Astrocyte (in vitro differentiated cells and primary cell): ENCODE measurements around the gene NTN4. TPM values are rescaled to one million over a fixed set of nuclear protein-coding genes. Genes with fewer than 3 reads are reported as not detected.

Source experiments
- DNase-seq: peaks from one replicate; pipeline ENCODE4 v3.0.0-alpha.2; 2010; ENCODE audit warnings: low read depth
- FAIRE-seq: peaks from 2 replicates; lab custom pipeline; 2011; peaks lifted over from hg19 to GRCh38; lab: Jason Lieb, UNC
- H2AFZ ChIP-seq: 2 replicates; pipeline ENCODE4 v1.6.0; 2012; ENCODE audit warnings: low read depth, low read length, inconsistent platforms
- H3K27ac ChIP-seq: 2 replicates; pipeline ENCODE4 v1.5.1; 2011; ENCODE audit warnings: low read depth, low read length, inconsistent platforms
- H3K27me3 ChIP-seq: 2 replicates; pipeline ENCODE4 v1.6.0; 2011; ENCODE audit warnings: low read length, inconsistent platforms; ENCODE audit not compliant: insufficient read depth
- H3K36me3 ChIP-seq: 2 replicates; pipeline ENCODE4 v1.5.1; 2011; ENCODE audit warnings: low read length, inconsistent platforms; ENCODE audit not compliant: insufficient read depth
- H3K4me1 ChIP-seq: 2 replicates; pipeline ENCODE4 v1.5.1; 2011; ENCODE audit warnings: low read length, inconsistent platforms; ENCODE audit not compliant: insufficient read depth
- H3K4me2 ChIP-seq: 2 replicates; pipeline ENCODE4 v1.6.0; 2012; ENCODE audit warnings: low read length, inconsistent platforms
- H3K4me3 ChIP-seq: 2 replicates; pipeline ENCODE4 v1.5.1; 2011; ENCODE audit warnings: low read depth, mild to moderate bottlenecking, low read length, inconsistent platforms; ENCODE audit not compliant: insufficient read depth
- H3K79me2 ChIP-seq: 2 replicates; pipeline ENCODE4 v1.6.0; 2012; ENCODE audit warnings: mild to moderate bottlenecking, low read length, inconsistent platforms; ENCODE audit not compliant: insufficient read depth
- H3K9ac ChIP-seq: 2 replicates; pipeline ENCODE4 v1.6.0; 2012; ENCODE audit warnings: mild to moderate bottlenecking, low read length, inconsistent platforms
- H3K9me3 ChIP-seq: 2 replicates; pipeline ENCODE4 v1.5.1; 2012; ENCODE audit warnings: low read depth, mild to moderate bottlenecking, low read length, inconsistent platforms; ENCODE audit not compliant: insufficient read depth
- H4K20me1 ChIP-seq: 2 replicates; pipeline ENCODE4 v1.6.0; 2012; ENCODE audit warnings: low read length, inconsistent platforms; ENCODE audit not compliant: insufficient read depth
- H3K27ac Mint-ChIP-seq: one replicate; pipeline ENCODE4 v1.8.0; 2021; ENCODE audit warnings: mild to moderate bottlenecking, mixed read lengths; ENCODE audit not compliant: unreplicated experiment
- H3K27me3 Mint-ChIP-seq: one replicate; pipeline ENCODE4 v1.8.0; 2021; ENCODE audit warnings: low read depth, mixed read lengths; ENCODE audit not compliant: unreplicated experiment
- H3K36me3 Mint-ChIP-seq: one replicate; pipeline ENCODE4 v1.8.0; 2021; ENCODE audit warnings: low read depth, mixed read lengths; ENCODE audit not compliant: unreplicated experiment
- H3K4me1 Mint-ChIP-seq: one replicate; pipeline ENCODE4 v1.8.0; 2021; ENCODE audit warnings: low read depth, mixed read lengths; ENCODE audit not compliant: unreplicated experiment
- H3K4me3 Mint-ChIP-seq: one replicate; pipeline ENCODE4 v1.8.0; 2021; ENCODE audit warnings: mild to moderate bottlenecking, moderate library complexity, mixed read lengths; ENCODE audit not compliant: unreplicated experiment
- H3K9me3 Mint-ChIP-seq: one replicate; pipeline ENCODE4 v1.8.0; 2021; ENCODE audit warnings: mild to moderate bottlenecking, mixed read lengths; ENCODE audit not compliant: unreplicated experiment
- CTCF ChIP-seq: IDR thresholded peaks from 2 replicates; pipeline ENCODE4 v1.5.1; 2011; ENCODE audit warnings: low read depth, mild to moderate bottlenecking, inconsistent platforms, low read length, moderate library complexity; ENCODE audit not compliant: insufficient read depth
- EZH2 ChIP-seq: IDR thresholded peaks from 2 replicates; pipeline ENCODE4 v1.6.1; 2012; ENCODE audit warnings: mild to moderate bottlenecking, low read length, inconsistent platforms; ENCODE audit not compliant: insufficient read depth
- total RNA-seq: library from RNA; stranded (reverse); gene quantifications from 2 replicates; pipeline ENCODE4 v1.2.1, GENCODE V29; 2021

The NTN4 gene
- total RNA-seq, 1 donor from 2014 or later, result 28.9 TPM

GRCh38 chr12:95721320-95721719 is 69.2 kb downstream of the NTN4 start:
- H3K27ac ChIP-seq, result no peak overlapping the region
- no peak overlapping the region for H3K4me2 ChIP-seq
- Mint-ChIP-seq H3K9me3 (peaks cover 4% of the 10 kb centered on the region), H3K36me3 (no peaks in the 10 kb centered on the region), H3K27ac (no peak overlapping the region), H3K4me1 (peaks cover 1% of the 10 kb centered on the region), H3K4me3 (no peak overlapping the region), H3K27me3 (no peaks in the 10 kb centered on the region)
- H3K4me1 ChIP-seq, result no peaks in the 10 kb centered on the region
- no peak overlapping the region for H3K9ac ChIP-seq
- no peaks in the 10 kb centered on the region for H3K9me3 ChIP-seq
- H3K36me3 ChIP-seq, result no peaks in the 10 kb centered on the region
- no peaks in the 10 kb centered on the region for H3K27me3 ChIP-seq
- no peaks in the 10 kb centered on the region for H3K79me2 ChIP-seq
- no peak overlapping the region for H3K4me3 ChIP-seq
- no peak for FAIRE-seq
- no peak for DNase-seq
- TF ChIP-seq CTCF, result no peak
- TF ChIP-seq EZH2, result no peak
- H2AFZ ChIP-seq, result no peak overlapping the region
- H4K20me1 ChIP-seq, result no peaks in the 10 kb centered on the region

GRCh38 chr12:95720146-95720545 is 70.4 kb downstream of the NTN4 start:
- Histone ChIP-seq H3K4me2 (no peak overlapping the region), H3K36me3 (no peaks in the 10 kb centered on the region), H3K79me2 (no peaks in the 10 kb centered on the region), H3K27ac (no peak overlapping the region), H3K4me1 (no peaks in the 10 kb centered on the region), H3K27me3 (no peaks in the 10 kb centered on the region), H3K9ac (no peak overlapping the region), H3K9me3 (no peaks in the 10 kb centered on the region), H3K4me3 (no peak overlapping the region), H2AFZ (no peak overlapping the region), H4K20me1 (no peaks in the 10 kb centered on the region)
- Mint-ChIP-seq H3K27ac (no peak overlapping the region), H3K36me3 (no peaks in the 10 kb centered on the region), H3K4me3 (no peak overlapping the region), H3K9me3 (no peaks in the 10 kb centered on the region), H3K4me1 (peaks cover 1% of the 10 kb centered on the region), H3K27me3 (no peaks in the 10 kb centered on the region)
- FAIRE-seq (no peak), DNase-seq (no peak)
- TF ChIP-seq EZH2, result no peak
- TF ChIP-seq CTCF, result no peak

GRCh38 chr12:95718772-95719171 is 71.8 kb downstream of the NTN4 start:
- Histone ChIP-seq H2AFZ (no peak overlapping the region), H3K4me1 (no peaks in the 10 kb centered on the region), H3K36me3 (no peaks in the 10 kb centered on the region), H4K20me1 (no peaks in the 10 kb centered on the region), H3K4me2 (no peak overlapping the region), H3K27ac (no peak overlapping the region), H3K9ac (no peak overlapping the region), H3K79me2 (no peaks in the 10 kb centered on the region), H3K27me3 (no peaks in the 10 kb centered on the region), H3K4me3 (no peak overlapping the region), H3K9me3 (no peaks in the 10 kb centered on the region)
- H3K4me1 Mint-ChIP-seq, result no peaks in the 10 kb centered on the region
- H3K27ac Mint-ChIP-seq, result no peak overlapping the region
- H3K36me3 Mint-ChIP-seq, result no peaks in the 10 kb centered on the region
- no peak overlapping the region for H3K4me3 Mint-ChIP-seq
- no peak for FAIRE-seq
- no peak for DNase-seq
- no peaks in the 10 kb centered on the region for H3K9me3 Mint-ChIP-seq
- no peak for TF ChIP-seq CTCF
- TF ChIP-seq EZH2, result no peak
- H3K27me3 Mint-ChIP-seq, result no peaks in the 10 kb centered on the region
